Tongue (tissue), 3 donors: ENCODE measurements around the gene RAB34. TPM values are rescaled to one million over a fixed set of nuclear protein-coding genes. Genes with fewer than 3 reads are reported as not detected.

ENCODE experiments used
- DNase-seq: peaks from one replicate; pipeline ENCODE4 v3.0.0-alpha.2; 2015
- small RNA-seq: library from RNA; depleted of rRNA; stranded (forward); fragments of <200 nt; gene quantifications from one replicate; pipeline ENCODE3, GENCODE V24; 2014; ENCODE audit warnings: low replicate concordance
- total RNA-seq: library from RNA; depleted of rRNA; stranded (reverse); fragments of >200 nt; gene quantifications from one replicate; pipeline ENCODE4 v1.2.3, GENCODE V29; 2014

The RAB34 gene
- total RNA-seq, 1 donor from 2014 or later = 78.9 TPM

DNA sequence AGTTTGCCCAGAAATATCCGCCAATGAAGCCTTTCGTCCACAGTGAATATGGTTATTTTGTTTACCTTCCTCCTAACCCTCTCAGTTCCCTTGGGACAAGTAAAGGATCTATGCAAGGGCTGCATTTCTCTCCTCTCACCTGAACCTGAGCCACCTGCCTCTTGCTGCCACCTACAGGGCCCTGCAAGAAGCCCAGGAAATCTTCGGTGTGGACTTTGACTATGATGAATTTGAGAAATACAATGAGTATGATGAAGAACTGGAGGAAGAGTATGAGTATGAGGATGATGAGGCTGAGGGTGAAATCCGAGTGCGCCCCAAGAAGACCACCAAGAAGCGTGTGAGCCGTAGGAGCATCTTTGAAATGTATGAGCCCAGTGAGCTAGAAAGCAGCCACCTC, 41.7 kb downstream of the RAB34 start:
- DNase-seq = no peak

- no peak for DNase-seq
These were observed 42.2 kb downstream of the RAB34 start for GRCh38 chr17:28675490-28675889.

DNA sequence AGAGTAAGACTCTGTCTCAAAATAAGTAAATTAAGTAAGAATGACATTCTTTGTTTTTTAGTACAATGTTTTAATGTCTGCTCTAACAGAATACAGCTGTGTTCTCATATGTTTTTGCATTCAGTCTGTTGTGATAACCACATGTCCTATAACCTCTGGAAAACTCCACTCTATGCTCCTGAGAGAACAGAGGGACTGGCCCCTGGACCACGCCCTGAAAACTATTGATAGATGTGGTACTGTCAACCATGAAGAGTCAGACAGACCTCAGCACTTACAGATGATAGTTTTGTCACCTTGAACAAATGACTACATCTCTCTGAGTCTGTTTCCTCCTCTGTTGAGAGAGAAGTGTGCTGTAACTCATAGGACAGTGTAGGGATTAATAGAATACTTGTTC, 47.8 kb downstream of the RAB34 start:
- no peak for DNase-seq

- DNase-seq = no peak
These were observed 49.8 kb downstream of the RAB34 start for GRCh38 chr17:28667870-28668269.

- DNase-seq = no peak
These were observed 51.7 kb downstream of the RAB34 start for GRCh38 chr17:28665994-28666393.

Small RNA genes lying within 50 kb of the gene (small RNA-seq; reads per million reads assigned to genes)
- gene SNORD42A (not detected), gene SNORD42B (0.10 reads per million), gene SNORD4A (not detected), gene SNORD4B (not detected)

Other genes starting within 250 kb of the RAB34 start
- gene SLC13A2, start 244.2 kb downstream of the RAB34 start, total RNA-seq = 1.1 TPM
- gene FOXN1, start 211.5 kb downstream of the RAB34 start, total RNA-seq = 0.21 TPM
- 15.1 TPM for gene UNC119, start 165.2 kb downstream of the RAB34 start, total RNA-seq
- gene PIGS, start 146.3 kb downstream of the RAB34 start, total RNA-seq = 52.4 TPM
- 10.7 TPM for gene ALDOC, start 141.0 kb downstream of the RAB34 start, total RNA-seq
- 12.0 TPM for gene SPAG5, start 118.8 kb downstream of the RAB34 start, total RNA-seq
- 6.9 TPM for gene RSKR, start 103.7 kb downstream of the RAB34 start, total RNA-seq
- gene BLTP2, start 72.7 kb downstream of the RAB34 start, total RNA-seq = 104 TPM
- gene SDF2, start 56.0 kb downstream of the RAB34 start, total RNA-seq = 41.4 TPM
- gene SUPT6H, start 55.7 kb downstream of the RAB34 start, total RNA-seq = 51.7 TPM
- gene PROCA1, start 6.0 kb downstream of the RAB34 start, total RNA-seq = 0.21 TPM
- gene RPL23A, start 2.1 kb upstream of the RAB34 start, total RNA-seq = 554 TPM
- not detected for gene TLCD1, start 8.4 kb upstream of the RAB34 start, total RNA-seq
- gene NEK8, start 10.9 kb upstream of the RAB34 start, total RNA-seq = 4.1 TPM
- gene TRAF4, start 26.1 kb upstream of the RAB34 start, total RNA-seq = 18.6 TPM
- 3.2 TPM for gene FAM222B, start 124.9 kb upstream of the RAB34 start, total RNA-seq
- 30.4 TPM for gene ERAL1, start 137.1 kb upstream of the RAB34 start, total RNA-seq
- 51.2 TPM for gene FLOT2, start 179.9 kb upstream of the RAB34 start, total RNA-seq
- gene DHRS13, start 185.2 kb upstream of the RAB34 start, total RNA-seq = 18.2 TPM
- gene PHF12, start 233.7 kb upstream of the RAB34 start, total RNA-seq = 23.2 TPM